Stomach (tissue), 9 donors: ENCODE data around the gene AGPAT2. TPM values are rescaled to one million over a fixed set of nuclear protein-coding genes. Genes with fewer than 3 reads are reported as not detected.
A peak's percentile ranks its signal among the peaks of the same experiment; 100 is the strongest.

Experiments used
- DNase-seq, 2 donors: peaks; one replicate each; pipeline versions ENCODE4 v3.0.0 to v3.0.0-alpha.2; 2013 to 2019
- H3K27ac ChIP-seq, 5 donors: fragments of 200-600 bp in 4 of 5; sonication (generic) in 4 of 5; one replicate each; pipeline ENCODE4 v1.5.1; 2013 to 2019; ENCODE audit warnings: mild to moderate bottlenecking in 1 of 5, moderate library complexity in 1 of 5
- H3K27me3 ChIP-seq, 3 donors: fragments of 200-600 bp; sonication (generic); one replicate each; pipeline ENCODE4 v1.5.1; 2017 to 2019; ENCODE audit warnings: mixed run types in 1 of 3
- H3K36me3 ChIP-seq, 4 donors: fragments of 200-600 bp; sonication (generic); 1 replicate in 3 of 4; 2 replicates in 1 of 4; pipeline ENCODE4 v1.5.1; 2016 to 2019
- H3K4me1 ChIP-seq, 4 donors: fragments of 200-600 bp; sonication (generic); one replicate each; pipeline ENCODE4 v1.5.1; 2016 to 2019
- H3K4me3 ChIP-seq, 4 donors: fragments of 200-600 bp; sonication (generic) in 3 of 4; one replicate each; pipeline ENCODE4 v1.5.1; 2016 to 2019; ENCODE audit warnings: mild to moderate bottlenecking in 1 of 4
- H3K9me3 ChIP-seq, 4 donors: fragments of 200-600 bp; sonication (generic); one replicate each; pipeline ENCODE4 v1.5.1; 2016 to 2019
- EP300 ChIP-seq: sonication (generic); formaldehyde crosslinking; IDR thresholded peaks from one replicate; pipeline ENCODE4 v1.6.1; 2017; ENCODE audit warnings: antibody characterized with exemption
- POLR2A ChIP-seq, 4 donors: fragments of 450-650 bp; IDR thresholded peaks; one replicate each; pipeline ENCODE4 v1.6.1; 2016; ENCODE audit warnings: antibody characterized with exemption in 4 of 4, control low read depth in 2 of 4, mild to moderate bottlenecking in 1 of 4, moderate library complexity in 1 of 4
- POLR2AphosphoS5 ChIP-seq, 3 donors: sonication (generic); formaldehyde crosslinking; IDR thresholded peaks; one replicate each; pipeline ENCODE4 v1.6.1; 2016; ENCODE audit warnings: antibody characterized with exemption in 3 of 3
- WGBS, 5 donors: extraction: QIAGEN DNeasy Blood & Tissue Kit in 3 of 5; methylation state at CpG; one replicate each; pipeline versions ENCODE4 v1.1.5 to v1.1.7; 2013 to 2018; 5-methylcytosine and 5-hydroxymethylcytosine counted together
- intact Hi-C: fragments of 100-400 bp; cut with DNase I; formaldehyde crosslinking; loops from one replicate; pipeline ENCODE4 v1.15.1; 2023; ENCODE audit warnings: low total_unique reads
- polyA plus RNA-seq, 3 donors: library from polyadenylated mRNA; stranded (reverse); fragments of 200-250 nt; gene quantifications; one replicate each; pipeline ENCODE4 v1.2.3, GENCODE V29; 2013
- total RNA-seq, 5 donors: library from RNA; depleted of rRNA; stranded (reverse); fragments of >200 nt; gene quantifications; one replicate each; pipeline versions ENCODE4 v1.1.0 to v1.2.3, GENCODE V29; 2014 to 2016
- TF ChIP-seq, protein P1 (sequence below), 7 experiments: fragments of 450-650 bp in 4 of 7; fragments of 200-600 bp in 3 of 7; sonication (generic) in 3 of 7; IDR thresholded peaks; one replicate each; pipeline ENCODE4 v1.5.1; 2016 to 2019; ENCODE audit warnings: antibody characterized with exemption in 7 of 7, control low read depth in 2 of 7, mild to moderate bottlenecking in 1 of 7
- donor health status: healthy with polysubstance abuse.
- donor health status: Bipolar disorder and iron deficiency.
- donor health status: healthy.

The AGPAT2 gene
- total and polyA plus RNA-seq, 8 donors = 32.7 to 135 (median 72.0) TPM

- DNase-seq = no peak
- WGBS, 5 donors = 40 to 85% (median 69%) methylated on average over 9 to 16 of the region's 16 CpGs
- H3K9me3 ChIP-seq = no peaks in the 10 kb centered on the region
- H3K27ac ChIP-seq = peak overlapping the region in 1 of 5 donors; percentile 85
- H3K4me1 ChIP-seq = peaks cover 33 to 71% (median 60%) of the 10 kb centered on the region in 4 donors
- H3K27me3 ChIP-seq = no peaks in the 10 kb centered on the region
- H3K36me3 ChIP-seq = peaks cover 37 to 57% (median 55%) of the 10 kb centered on the region in 4 donors
- peak overlapping the region; percentile 74 to 83 (median 76) for H3K4me3 ChIP-seq
- intact Hi-C loops = no loop called here
- TF ChIP-seq, protein P1, sequence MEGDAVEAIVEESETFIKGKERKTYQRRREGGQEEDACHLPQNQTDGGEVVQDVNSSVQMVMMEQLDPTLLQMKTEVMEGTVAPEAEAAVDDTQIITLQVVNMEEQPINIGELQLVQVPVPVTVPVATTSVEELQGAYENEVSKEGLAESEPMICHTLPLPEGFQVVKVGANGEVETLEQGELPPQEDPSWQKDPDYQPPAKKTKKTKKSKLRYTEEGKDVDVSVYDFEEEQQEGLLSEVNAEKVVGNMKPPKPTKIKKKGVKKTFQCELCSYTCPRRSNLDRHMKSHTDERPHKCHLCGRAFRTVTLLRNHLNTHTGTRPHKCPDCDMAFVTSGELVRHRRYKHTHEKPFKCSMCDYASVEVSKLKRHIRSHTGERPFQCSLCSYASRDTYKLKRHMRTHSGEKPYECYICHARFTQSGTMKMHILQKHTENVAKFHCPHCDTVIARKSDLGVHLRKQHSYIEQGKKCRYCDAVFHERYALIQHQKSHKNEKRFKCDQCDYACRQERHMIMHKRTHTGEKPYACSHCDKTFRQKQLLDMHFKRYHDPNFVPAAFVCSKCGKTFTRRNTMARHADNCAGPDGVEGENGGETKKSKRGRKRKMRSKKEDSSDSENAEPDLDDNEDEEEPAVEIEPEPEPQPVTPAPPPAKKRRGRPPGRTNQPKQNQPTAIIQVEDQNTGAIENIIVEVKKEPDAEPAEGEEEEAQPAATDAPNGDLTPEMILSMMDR (IDR thresholded peaks at IDR 0.05) = no peak
- TF ChIP-seq EP300 (no peak), POLR2A (IDR thresholded peaks at IDR 0.05) (no peak), POLR2AphosphoS5 (IDR thresholded peaks at IDR 0.05) (no peak)
Observed at GRCh38 chr9:136726118-136726517, 38.9 kb upstream of the AGPAT2 start.

DNA sequence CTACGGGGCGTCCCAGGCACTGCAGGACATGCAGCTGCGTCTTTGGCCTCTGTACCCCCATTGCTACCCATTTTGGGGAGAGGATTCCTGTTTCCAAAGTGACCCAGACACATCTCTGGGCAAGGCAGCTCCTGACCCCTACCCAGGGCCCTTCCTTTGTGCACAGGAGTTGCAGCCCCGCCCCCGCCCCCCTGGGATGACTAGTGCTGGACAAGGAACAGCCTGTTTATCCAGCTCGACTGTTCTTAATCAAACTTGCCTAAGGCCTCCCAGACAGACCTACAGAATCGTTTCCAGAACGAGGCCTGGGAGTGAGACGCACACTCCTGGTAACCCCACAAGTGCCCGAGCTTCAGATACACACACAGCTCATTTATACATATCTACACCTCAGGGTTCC is 38.4 kb upstream of the AGPAT2 start:
- Histone ChIP-seq H3K4me3 (peak overlapping the region in 3 of 4 donors; percentile 74 to 83 (median 75)), H3K27me3 (no peaks in the 10 kb centered on the region), H3K36me3 (peaks cover 37 to 58% (median 57%) of the 10 kb centered on the region in 4 donors), H3K4me1 (peaks cover 37 to 75% (median 63%) of the 10 kb centered on the region in 4 donors), H3K27ac (peak overlapping the region in 1 of 5 donors; percentile 85), H3K9me3 (no peaks in the 10 kb centered on the region)
- no peak for TF ChIP-seq EP300
- TF ChIP-seq POLR2A (IDR thresholded peaks at IDR 0.05) = no peak
- no peak for TF ChIP-seq POLR2AphosphoS5 (IDR thresholded peaks at IDR 0.05)
- TF ChIP-seq, protein P1 (IDR thresholded peaks at IDR 0.05) = no peak
- no peak for DNase-seq
- 50 to 74% (median 71%) methylated on average over 9 to 10 of the region's 10 CpGs for WGBS, 5 donors
- intact Hi-C loops = no loop called here

- 76 to 86% (median 80%) methylated on average over 7 of the region's 7 CpGs for WGBS, 5 donors
- intact Hi-C loops = no loop called here
- peaks cover 45 to 83% (median 71%) of the 10 kb centered on the region in 4 donors for H3K4me1 ChIP-seq
- peaks cover 37 to 58% (median 57%) of the 10 kb centered on the region in 4 donors for H3K36me3 ChIP-seq
- no peak overlapping the region for H3K27ac ChIP-seq
- H3K4me3 ChIP-seq = no peak overlapping the region
- no peaks in the 10 kb centered on the region for H3K9me3 ChIP-seq
- H3K27me3 ChIP-seq = no peaks in the 10 kb centered on the region
- TF ChIP-seq EP300 = no peak
- DNase-seq = no peak
Observed at GRCh38 chr9:136724772-136725171, 37.5 kb upstream of the AGPAT2 start.

- no peaks in the 10 kb centered on the region for H3K27me3 ChIP-seq
- DNase-seq = no peak
- H3K4me1 ChIP-seq = peaks cover 47 to 86% (median 75%) of the 10 kb centered on the region in 4 donors
- H3K4me3 ChIP-seq = no peak overlapping the region
- no peak overlapping the region for H3K27ac ChIP-seq
- no peaks in the 10 kb centered on the region for H3K9me3 ChIP-seq
- intact Hi-C loops = no loop called here
- peaks cover 37 to 58% (median 57%) of the 10 kb centered on the region in 4 donors for H3K36me3 ChIP-seq
- 88 to 97% (median 95%) methylated on average over 8 of the region's 8 CpGs for WGBS, 5 donors
- no peak for TF ChIP-seq POLR2A (IDR thresholded peaks at IDR 0.05)
- TF ChIP-seq, protein P1 (IDR thresholded peaks at IDR 0.05) = no peak
- no peak for TF ChIP-seq POLR2AphosphoS5 (IDR thresholded peaks at IDR 0.05)
- TF ChIP-seq EP300 = no peak
Observed at GRCh38 chr9:136723989-136724388, 36.7 kb upstream of the AGPAT2 start.

GRCh38 chr9:136723362-136723976 is 36.2 kb upstream of the AGPAT2 start:
- no peak overlapping the region for H3K4me3 ChIP-seq
- peaks cover 42 to 84% (median 73%) of the 10 kb centered on the region in 4 donors for H3K4me1 ChIP-seq
- no peak for DNase-seq
- H3K9me3 ChIP-seq = no peaks in the 10 kb centered on the region
- H3K36me3 ChIP-seq = peaks cover 37 to 58% (median 57%) of the 10 kb centered on the region in 4 donors
- 89 to 94% (median 91%) methylated on average over 26 to 32 of the region's 32 CpGs for WGBS, 5 donors
- H3K27me3 ChIP-seq = no peaks in the 10 kb centered on the region
- TF ChIP-seq POLR2AphosphoS5 (IDR thresholded peaks at IDR 0.05) (no peak), EP300 (no peak), POLR2A (IDR thresholded peaks at IDR 0.05) (no peak)
- TF ChIP-seq, protein P1 (IDR thresholded peaks at IDR 0.05) = no peak
- intact Hi-C loops = no loop called here
- no peak overlapping the region for H3K27ac ChIP-seq
